GM19023 (cell line): ENCODE data around the gene PLCD3.

ENCODE experiments used
- ATAC-seq: cut with Tn5 transposase; IDR thresholded peaks from one replicate; pipeline ENCODE4 v1.9.1; 2021; ENCODE audit warnings: mild to moderate bottlenecking, moderate library complexity; ENCODE audit not compliant: unreplicated experiment

Gene PLCD3, protein sequence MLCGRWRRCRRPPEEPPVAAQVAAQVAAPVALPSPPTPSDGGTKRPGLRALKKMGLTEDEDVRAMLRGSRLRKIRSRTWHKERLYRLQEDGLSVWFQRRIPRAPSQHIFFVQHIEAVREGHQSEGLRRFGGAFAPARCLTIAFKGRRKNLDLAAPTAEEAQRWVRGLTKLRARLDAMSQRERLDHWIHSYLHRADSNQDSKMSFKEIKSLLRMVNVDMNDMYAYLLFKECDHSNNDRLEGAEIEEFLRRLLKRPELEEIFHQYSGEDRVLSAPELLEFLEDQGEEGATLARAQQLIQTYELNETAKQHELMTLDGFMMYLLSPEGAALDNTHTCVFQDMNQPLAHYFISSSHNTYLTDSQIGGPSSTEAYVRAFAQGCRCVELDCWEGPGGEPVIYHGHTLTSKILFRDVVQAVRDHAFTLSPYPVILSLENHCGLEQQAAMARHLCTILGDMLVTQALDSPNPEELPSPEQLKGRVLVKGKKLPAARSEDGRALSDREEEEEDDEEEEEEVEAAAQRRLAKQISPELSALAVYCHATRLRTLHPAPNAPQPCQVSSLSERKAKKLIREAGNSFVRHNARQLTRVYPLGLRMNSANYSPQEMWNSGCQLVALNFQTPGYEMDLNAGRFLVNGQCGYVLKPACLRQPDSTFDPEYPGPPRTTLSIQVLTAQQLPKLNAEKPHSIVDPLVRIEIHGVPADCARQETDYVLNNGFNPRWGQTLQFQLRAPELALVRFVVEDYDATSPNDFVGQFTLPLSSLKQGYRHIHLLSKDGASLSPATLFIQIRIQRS

DNA sequence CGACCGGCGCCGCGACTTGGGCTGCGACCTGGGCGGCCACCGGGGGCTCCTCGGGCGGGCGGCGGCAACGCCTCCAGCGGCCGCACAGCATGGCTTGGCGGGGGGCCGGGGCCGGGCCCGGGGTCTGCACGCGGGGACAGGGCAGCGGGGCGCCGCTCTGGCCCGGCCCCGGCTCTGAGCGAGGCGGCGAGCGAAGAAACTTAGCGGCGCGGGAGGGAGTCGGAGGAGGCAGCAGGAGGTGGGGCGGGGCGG is at the start of gene PLCD3:
TSS of gene PLCD3 (minus strand) at position 196 of the 252 bp plus-strand sequence. CDS start at position 91, 105 bp downstream.
- ATAC-seq = no peak

DNA sequence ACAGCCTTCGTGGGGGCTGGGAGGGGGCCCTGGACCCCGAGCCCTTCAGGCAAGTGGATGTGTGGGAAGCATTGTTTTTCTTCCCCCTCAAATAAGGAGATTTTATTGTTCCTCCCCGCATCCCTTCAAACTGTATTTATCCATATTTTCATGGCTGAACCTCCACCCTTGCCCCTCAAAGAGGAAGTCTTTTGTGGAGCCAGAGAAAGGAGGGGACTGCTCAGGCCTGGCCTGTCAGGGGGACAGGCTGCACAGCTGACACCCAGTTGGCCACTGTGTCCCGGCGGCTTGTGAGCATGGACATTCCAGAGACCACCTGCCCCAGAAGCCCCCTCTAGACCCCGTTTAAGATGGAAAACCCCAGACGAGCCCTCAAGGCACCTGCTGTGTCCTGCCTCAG is 45.2 kb upstream of the PLCD3 start:
- ATAC-seq = no peak

DNA sequence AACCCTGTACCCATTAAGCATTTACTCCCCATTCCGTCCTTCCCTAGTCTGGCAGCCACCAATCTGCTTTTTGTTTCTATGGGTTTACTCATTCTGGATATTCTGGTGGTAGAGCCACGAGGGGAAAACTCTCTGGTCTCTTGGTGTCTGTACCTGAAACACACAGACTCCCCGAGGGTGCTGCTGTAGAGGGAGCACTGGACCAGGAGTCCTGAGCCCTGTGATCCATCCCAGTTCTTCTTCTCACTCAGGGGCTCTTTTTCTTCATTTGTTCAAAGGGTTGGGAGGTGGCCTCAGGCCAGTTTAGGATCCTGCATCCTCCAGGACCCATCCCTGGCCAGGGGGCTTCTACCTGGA is 43.4 kb upstream of the PLCD3 start:
- no peak for ATAC-seq

DNA sequence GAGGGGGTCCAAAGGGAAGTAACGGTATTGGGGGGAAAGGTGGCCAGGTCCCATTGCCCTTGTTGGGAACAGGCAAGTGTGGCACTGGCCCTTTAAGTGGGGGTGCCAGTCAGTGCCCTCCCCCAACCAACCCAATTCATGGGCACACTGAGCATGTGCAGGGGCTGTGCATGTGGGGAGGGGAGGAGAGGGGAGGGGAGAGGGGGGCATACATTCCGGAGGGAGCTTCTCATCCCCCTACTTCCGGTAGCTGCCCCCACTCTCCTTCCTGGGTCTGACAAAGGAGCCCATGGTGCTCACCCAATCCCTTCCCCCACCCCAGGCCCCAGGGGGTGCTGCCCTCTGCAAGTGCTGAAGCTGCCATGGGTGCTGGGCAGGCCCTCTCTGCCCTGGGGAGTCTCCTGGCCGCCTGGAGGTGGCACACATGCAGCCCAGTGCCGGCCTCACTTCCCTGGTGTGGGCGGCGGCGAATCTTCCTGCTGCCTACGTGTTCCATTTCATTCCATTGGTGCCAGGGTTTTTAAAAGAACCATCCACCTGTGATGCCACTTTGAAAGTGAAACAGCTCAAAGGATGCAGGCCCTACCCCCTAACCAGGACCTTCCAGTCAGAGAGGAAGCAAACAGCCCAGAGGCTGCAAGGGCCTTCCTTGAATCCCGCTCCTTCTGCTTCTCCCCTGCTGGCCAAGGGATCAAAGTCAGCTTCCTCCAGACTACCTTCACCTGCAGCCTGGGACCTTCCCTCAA is 40.4 kb upstream of the PLCD3 start:
- no peak for ATAC-seq

DNA sequence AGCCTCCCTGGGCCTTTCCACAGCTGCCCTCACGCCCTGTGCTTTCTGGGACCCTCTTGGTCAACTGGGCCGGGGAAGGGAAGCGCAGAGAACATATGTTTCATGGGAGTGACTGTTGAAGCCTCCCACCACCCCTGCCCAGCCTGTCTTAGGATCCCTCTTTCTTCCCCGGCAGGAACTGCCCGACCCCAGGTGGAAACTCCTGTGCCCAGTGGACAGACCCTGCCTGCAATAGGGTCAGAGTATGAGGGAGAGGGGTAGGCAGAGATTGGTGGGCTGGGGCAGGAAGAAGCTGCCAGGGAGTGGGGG is 39.9 kb upstream of the PLCD3 start:
- no peak for ATAC-seq

DNA sequence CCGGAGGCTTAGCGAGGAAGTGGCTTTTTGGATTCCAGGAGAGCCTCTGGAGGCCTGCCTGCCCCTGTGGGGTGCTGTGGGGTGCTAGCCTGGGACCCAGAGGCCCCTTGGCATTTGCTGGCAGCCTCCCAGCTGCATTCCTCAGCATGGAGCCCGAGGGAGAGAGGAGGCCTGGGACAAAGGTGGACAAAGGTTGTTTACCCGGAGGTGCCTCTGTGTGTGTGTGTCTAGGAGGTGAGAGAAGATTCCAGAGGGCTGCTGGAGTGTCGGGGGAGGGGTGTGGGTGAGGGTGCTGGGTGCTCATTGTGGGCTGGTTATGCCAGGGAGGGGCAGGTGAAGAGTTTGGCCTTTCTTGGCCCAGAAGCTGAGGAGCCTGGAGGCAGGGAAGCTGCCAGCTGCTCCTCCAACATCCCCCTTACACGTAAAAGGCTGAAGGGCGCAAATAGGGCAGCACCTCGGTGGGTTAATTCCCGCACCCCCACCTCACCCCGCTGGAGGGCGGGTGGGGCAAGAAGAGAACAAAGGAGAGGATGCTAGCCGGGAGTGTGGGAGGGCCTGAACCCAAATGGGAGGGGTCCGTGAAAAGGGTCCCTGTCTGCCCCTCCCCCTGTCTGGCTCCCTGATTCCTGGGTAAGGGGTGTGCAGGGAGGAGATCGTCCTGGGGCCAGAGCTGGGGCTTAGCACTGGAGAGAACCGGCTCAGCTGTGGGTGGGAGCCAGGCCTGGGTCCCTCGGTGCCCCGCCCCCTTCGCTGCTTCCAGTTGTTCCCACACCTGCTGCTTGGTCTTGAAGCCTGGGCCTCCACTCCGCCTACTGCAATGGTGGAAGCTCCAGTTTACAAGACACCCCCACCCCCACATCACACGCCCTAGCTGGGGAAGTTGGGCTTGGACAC is 39.3 kb upstream of the PLCD3 start:
- ATAC-seq = no peak

DNA sequence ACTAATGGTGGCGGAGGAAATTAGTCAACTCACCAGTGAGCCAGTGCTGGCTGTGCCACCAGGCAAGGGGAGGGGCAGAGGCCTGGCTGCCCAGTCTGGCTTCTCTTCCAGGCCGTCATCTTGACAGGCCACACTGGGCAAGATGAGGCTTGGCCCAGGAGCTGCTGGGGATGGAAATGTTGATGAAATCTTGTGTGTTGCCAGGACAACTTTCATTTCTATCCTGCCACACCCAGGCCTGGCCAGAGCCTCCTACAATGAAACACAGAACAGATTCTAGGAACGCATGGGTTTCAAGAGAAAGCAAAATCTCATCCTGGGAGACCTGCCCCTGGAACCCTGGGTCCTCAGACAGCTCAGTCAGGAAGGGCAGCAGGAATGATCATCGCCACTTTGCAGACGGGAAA is 38.6 kb upstream of the PLCD3 start:
- ATAC-seq = no peak

DNA sequence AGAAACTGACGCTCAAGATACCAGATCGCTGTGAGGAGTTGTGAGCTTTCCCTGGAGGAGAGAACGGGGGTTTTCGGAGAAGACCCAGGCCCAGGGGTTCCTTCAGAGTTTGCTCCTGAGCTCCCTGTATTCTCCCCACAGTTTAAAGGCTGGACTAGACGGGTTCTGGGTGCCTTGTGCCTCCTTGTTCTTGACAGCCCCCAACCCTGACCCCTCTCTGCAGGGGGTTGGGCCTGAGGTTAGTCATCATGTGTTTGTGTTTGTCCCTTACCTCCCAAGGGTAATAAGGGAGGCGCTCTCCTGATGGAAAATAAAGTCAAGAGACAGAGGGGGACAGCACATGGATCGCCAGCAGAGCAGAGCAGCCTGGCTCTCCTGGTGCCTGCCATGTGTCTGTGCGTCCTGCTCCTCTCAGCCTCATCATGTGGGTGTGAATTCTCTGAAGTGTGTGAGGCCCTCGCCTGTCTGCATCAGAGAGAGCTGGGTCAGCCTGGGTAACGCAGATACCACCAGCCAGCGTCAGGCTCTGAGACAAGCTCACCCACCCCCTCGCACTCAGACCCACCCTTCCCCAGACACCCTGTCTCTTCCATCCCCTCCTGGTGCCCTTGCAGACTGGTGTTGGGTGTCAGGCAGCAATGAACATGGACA is 38.1 kb upstream of the PLCD3 start:
- ATAC-seq = no peak

DNA sequence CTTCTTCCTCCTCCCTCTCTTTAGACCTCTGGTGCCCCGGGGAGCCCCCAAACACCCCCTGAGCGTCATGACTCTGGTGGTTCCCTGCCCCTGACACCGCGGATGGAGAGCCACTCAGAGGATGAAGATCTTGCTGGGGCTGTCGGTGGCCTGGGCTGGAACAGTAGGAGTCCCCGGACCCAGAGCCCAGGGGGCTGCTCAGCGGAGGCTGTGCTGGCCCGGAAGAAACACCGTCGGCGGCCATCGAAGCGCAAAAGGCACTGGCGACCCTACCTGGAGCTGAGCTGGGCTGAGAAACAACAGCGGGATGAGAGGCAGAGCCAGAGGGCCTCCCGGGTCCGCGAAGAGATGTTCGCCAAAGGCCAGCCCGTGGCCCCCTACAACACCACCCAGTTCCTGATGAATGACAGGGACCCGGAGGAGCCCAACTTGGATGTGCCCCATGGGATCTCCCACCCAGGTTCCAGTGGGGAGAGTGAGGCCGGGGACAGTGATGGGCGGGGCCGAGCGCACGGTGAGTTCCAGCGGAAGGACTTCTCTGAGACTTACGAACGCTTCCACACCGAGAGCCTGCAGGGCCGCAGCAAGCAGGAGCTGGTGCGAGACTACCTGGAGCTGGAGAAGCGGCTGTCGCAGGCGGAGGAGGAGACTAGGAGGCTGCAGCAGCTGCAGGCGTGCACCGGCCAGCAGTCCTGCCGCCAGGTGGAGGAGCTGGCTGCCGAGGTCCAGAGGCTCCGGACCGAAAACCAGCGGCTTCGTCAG is 36.9 kb upstream of the PLCD3 start:
- ATAC-seq = no peak

DNA sequence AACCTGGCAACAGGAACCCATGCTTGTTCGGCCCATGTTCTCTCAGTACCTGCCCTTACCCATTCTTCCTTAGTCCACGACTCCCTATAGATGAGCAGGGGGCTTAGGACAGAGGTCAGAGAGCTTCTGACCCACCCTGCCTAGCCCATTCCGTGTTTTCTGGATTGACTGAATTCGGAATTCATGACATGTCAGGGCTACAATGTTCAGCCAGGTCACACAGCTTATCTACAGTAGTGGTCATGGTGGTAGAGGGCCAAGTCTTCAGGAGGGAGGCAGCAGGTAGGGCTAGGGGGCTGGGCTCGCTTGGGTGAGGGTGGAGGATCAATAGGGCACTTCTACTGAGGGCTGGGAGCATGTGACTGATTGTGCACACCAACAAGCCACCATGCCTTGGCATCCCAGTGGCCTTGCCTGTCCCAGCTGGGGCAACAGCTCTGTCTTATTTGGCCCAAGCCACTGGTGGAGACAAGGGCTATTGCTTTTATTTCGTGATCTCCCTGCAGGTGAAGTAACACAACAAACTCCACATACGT is 32.5 kb upstream of the PLCD3 start:
- ATAC-seq = no peak

DNA sequence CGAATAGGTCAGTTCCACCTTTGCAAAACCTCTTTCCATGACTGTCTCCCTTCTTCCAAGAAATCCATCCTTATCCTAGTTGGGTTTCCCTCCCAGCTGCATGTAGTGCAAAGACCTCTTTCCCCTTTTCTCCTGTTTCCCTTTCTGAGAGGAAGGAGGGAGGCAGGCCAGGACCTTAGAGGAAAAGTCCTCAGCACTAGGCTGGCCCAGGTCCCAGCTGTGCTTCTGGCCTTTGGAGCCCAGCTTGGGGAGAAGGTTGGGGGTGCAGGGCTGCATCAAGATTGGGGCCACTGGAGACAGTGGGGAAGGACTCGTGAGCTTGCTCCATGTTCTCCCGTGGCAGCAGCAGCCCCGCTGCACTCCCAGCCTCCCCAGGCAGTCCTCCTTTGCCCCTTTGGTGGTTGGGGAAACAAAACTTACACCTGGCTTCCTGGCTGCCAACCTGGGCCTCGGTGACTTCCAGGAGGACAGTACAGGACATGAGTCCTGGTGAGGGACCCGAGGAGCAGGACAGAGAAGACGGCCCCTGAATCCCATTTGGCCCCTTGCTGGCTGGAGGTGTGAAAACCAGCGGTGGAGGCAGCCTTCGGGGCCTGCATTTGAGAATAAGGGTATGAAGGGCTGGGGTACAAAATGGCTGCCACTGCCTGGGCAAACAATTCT is 29.8 kb upstream of the PLCD3 start:
- no peak for ATAC-seq

DNA sequence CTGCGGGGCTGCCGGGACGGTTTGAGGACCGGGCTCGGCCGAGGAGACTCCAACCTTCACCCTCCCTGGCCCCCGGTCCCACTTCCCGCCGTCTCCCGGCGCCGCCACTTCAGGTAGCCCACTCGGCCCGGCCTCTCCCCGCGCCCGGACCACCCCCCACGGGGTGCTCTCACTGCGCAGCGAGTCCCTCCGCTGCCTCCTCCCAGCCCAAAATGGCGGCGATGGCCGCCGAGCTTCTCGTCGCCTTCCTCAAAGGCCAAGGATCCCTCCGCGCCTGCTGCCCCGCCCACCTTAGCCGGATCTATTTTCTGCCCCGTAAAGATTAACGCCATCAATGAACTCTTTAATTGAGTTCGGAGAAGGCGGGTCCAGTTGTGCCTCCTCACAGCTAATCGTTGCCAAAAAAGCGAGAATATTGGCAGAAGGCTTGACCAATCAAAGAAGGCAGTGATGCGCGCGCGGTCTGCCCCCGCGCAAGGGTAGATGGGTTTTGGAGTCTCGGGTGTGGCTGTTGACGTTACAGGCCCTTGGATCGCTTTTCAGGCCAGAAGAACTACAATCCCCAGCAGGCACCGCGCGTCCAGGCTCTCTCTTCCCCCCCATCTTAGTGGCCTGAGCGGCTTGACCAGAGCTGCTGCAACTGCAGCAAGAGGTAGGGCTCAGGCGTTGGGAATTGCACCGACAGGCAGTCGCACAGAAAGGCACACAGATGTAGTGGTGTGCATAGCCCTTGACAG is 29.1 kb upstream of the PLCD3 start, which contains the start of gene HEXIM2:
TSS of gene HEXIM2 (plus strand) at position 588 of the 737 bp plus-strand sequence. CDS start 919 bp downstream, outside the sequence.
- peak; percentile 90 for ATAC-seq

DNA sequence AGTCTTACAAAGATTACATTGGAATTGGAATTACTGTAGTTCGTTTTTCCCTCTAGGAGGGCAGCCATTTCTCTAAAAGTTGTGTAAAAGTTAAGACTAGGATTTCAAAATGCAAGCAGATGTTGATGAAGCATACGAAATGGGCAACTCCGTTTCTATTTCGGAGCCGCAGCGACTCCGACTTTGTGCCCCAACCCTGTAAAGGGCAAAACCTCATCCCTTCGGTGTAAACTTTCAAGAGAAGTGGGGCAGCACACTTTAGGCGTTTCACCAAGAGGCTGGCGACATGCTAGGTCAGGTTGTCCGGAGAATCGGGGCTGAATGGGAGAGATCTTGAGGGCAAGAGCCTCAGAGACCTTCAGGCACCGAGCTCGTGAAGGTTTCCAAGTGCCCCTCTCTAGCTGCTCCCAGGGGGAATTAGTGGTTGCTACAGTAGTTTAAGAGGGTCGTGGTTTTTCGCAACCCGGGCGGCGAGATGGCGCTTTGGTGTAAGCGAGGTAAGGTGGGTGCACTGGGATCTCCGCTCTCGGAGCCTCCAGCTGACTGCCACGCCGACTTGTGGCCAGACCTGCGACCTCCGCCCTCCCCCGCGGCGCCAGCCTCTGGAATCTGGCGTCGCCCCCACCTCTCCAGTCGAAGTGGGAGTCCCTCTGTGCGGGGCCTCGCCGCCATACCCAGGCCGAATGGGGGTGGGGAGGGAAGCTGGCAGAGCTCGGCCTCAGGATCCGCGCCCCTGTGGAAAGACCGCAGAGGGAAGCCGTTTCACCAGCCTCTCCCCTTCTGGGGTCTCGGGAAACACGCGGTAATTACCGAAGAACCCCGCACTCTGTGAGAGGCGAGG is 28.4 kb upstream of the PLCD3 start:
- no peak for ATAC-seq

DNA sequence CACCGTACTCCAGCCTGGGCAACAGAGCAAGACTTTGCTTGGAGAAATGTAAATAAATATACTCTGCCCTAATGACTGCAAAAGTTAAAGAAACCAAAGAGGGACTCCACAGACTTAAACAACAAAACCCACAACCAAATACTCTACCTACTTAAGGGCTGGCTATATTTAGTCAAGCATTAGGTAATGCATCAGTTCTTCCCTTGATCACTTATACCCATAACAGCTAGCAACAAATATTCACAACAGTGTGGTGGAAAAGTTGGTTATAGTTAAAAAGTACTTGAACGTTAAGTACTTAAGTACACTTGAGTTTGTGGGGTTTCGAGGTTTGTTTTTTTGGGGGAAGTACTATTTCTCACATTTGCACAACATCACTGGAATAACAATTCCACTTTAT is 23.9 kb upstream of the PLCD3 start:
- ATAC-seq = no peak

DNA sequence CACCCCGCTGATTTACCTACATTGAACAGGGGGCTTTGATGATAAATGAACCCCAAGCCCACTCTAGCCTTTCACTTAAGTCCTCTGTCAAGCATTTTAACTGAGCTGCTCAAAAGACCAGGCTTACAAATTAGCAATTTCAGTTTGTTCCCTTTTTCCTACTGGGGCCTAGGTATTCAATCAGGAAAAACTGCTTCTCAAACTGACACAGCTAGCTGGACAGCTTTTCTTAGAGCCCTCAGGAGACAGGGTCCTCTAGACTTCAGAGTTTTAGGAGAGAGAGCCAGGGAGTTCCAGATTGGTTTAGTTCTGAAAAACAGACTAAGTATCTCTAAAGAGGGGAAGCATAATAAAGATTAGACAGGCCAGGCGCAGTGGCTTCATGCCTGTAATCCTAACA is 23.2 kb upstream of the PLCD3 start:
- ATAC-seq = no peak

DNA sequence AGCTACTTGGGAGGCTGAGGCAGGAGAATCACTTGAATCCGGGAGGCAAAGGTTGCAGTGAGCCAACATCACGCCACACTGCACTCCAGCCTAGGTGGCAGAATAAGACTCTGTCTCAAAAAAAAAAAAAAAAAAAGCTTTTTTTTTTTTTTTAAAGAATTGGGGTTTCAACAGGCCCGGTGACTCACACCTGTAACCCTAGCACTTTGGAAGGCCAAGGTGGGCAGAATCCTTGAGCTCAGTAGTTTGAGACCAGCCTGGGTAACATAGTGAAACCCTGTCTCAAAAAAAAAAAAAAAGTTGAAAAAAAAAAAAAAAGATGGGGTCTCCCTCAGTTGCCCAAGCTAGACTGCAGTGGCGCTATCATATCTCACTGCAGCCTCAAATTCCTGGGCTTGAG is 22.7 kb upstream of the PLCD3 start:
- ATAC-seq = no peak
